ENCODE results near the gene NCAPG2. TPM values are rescaled to one million over a fixed set of nuclear protein-coding genes. Genes with fewer than 3 reads are reported as not detected.

NCAPG2 gene
- total and polyA plus RNA-seq, 2 experiments from 2014 or later = 10.8 to 14.0 TPM

- H3K36me3 ChIP-seq = no peaks in the 10 kb centered on the region
- H3K27me3 ChIP-seq = no peaks in the 10 kb centered on the region
- H3K9me3 ChIP-seq (ENCODE audit: low read depth) = no peaks in the 10 kb centered on the region
- DNase-seq (ENCODE audit: low read depth in 1 of 2, low spot score in 1 of 2) = peak in 1 of 2 donors; percentile 17
- H3K27ac ChIP-seq = no peak overlapping the region
- TF ChIP-seq, protein P1, sequence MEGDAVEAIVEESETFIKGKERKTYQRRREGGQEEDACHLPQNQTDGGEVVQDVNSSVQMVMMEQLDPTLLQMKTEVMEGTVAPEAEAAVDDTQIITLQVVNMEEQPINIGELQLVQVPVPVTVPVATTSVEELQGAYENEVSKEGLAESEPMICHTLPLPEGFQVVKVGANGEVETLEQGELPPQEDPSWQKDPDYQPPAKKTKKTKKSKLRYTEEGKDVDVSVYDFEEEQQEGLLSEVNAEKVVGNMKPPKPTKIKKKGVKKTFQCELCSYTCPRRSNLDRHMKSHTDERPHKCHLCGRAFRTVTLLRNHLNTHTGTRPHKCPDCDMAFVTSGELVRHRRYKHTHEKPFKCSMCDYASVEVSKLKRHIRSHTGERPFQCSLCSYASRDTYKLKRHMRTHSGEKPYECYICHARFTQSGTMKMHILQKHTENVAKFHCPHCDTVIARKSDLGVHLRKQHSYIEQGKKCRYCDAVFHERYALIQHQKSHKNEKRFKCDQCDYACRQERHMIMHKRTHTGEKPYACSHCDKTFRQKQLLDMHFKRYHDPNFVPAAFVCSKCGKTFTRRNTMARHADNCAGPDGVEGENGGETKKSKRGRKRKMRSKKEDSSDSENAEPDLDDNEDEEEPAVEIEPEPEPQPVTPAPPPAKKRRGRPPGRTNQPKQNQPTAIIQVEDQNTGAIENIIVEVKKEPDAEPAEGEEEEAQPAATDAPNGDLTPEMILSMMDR (IDR thresholded peaks at IDR 0.05; ENCODE audit: low read depth, low read length) = no peak
- no peaks in the 10 kb centered on the region for H3K4me1 ChIP-seq (ENCODE audit: low read depth)
- no peak overlapping the region for H3K4me3 ChIP-seq
Measured at GRCh38 chr7:158602905-158603772, 101.5 kb downstream of the NCAPG2 start.

DNA sequence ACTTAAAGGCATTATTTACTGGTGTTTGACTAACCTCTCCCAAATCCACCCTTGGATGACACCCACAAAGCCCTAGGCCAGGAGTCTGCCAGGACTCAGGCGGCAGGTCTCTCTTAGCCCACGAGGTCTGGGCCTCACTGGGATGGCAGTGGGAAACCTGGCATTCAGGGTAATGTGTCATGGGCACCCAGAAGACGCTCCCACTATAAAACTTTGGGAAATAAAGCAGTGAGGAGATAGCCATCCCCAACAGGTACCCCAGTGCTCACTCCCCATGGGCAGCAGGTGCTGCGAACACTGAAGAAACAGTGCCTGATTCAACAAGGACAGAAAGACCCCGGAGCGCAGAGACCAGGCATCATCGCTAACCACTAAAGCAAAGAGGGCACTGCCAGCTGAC, 102.6 kb downstream of the NCAPG2 start:
- H3K27me3 ChIP-seq = no peaks in the 10 kb centered on the region

DNA sequence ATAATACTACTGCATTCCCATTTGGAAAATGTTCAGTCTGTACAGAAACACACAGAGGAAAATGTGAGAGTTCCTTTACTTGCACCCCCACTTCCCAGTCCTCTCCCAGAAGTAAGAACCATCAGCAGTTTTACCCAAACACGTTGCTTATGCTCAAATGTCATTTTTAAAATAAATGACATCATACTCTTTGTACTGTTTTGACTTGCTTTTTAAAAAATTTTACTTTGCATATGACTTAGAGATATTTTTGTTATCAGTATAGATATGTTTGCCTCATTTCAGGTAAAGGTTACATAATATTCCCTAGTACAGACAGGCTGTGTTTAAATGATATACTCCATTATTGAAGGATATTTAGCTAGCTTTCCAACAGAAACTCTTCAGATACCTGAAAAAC, 103.5 kb downstream of the NCAPG2 start:
- H3K4me1 ChIP-seq (ENCODE audit: low read depth) = no peaks in the 10 kb centered on the region
- H3K4me3 ChIP-seq = no peak overlapping the region
- H3K9me3 ChIP-seq (ENCODE audit: low read depth) = no peaks in the 10 kb centered on the region
- DNase-seq (ENCODE audit: low read depth in 1 of 2, low spot score in 1 of 2) = no peak
- H3K36me3 ChIP-seq = no peaks in the 10 kb centered on the region
- TF ChIP-seq, protein P1 (IDR thresholded peaks at IDR 0.05; ENCODE audit: low read depth, low read length) = no peak
- no peaks in the 10 kb centered on the region for H3K27me3 ChIP-seq
- H3K27ac ChIP-seq = no peak overlapping the region

More for the DNA sequence above, 102.6 kb downstream of the NCAPG2 start:
- Histone ChIP-seq H3K4me1 (ENCODE audit: low read depth) (no peaks in the 10 kb centered on the region), H3K36me3 (no peaks in the 10 kb centered on the region), H3K9me3 (ENCODE audit: low read depth) (no peaks in the 10 kb centered on the region), H3K27ac (no peak overlapping the region), H3K4me3 (no peak overlapping the region)
- TF ChIP-seq, protein P1 (IDR thresholded peaks at IDR 0.05; ENCODE audit: low read depth, low read length) = no peak
- no peak for DNase-seq (ENCODE audit: low read depth in 1 of 2, low spot score in 1 of 2)

DNA sequence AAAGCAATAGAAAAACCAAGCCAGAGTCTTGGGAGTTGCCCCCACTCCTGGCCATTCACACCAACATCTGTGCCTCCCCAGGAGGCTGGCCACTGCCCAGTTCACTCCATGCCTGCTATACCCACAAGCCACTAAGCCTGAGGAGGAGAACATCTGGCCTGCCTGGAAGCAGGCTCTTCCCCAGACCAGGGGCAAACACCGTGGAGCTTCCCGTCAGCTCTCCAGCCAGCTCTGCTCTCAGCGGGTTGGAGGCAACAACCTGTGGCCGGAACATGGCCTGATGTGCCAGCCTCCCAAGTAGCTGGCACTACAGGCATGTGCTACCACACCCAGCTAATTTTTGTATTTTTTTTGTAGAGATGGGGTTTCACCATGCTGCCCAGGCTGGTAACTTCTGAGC, 107.9 kb downstream of the NCAPG2 start:
- Histone ChIP-seq H3K4me3 (no peak overlapping the region), H3K9me3 (ENCODE audit: low read depth) (no peaks in the 10 kb centered on the region), H3K36me3 (no peaks in the 10 kb centered on the region), H3K27me3 (peaks cover 9% of the 10 kb centered on the region), H3K27ac (no peak overlapping the region), H3K4me1 (ENCODE audit: low read depth) (no peaks in the 10 kb centered on the region)
- DNase-seq (ENCODE audit: low read depth in 1 of 2, low spot score in 1 of 2) = no peak
- TF ChIP-seq, protein P1 (IDR thresholded peaks at IDR 0.05; ENCODE audit: low read depth, low read length) = no peak

DNA sequence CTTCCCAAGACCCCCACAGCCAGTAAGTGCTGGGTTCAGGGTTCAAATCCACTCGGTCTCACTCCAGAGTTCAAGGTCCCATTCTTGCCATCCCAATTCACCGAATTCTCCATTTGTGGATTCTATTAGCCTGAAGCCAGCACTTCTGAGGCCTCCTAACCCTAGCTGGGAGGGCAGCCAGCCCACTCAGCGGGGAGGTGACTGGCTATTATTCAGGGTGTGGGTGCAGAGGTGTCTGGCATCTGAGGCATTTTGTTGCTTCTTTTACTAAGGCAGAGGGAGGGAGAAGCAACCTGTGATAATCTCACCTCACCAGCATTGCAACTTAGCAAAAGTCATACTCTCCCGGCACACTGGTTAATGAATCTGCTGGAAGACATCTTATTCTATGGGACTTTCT, 108.3 kb downstream of the NCAPG2 start:
- Histone ChIP-seq H3K36me3 (no peaks in the 10 kb centered on the region), H3K9me3 (ENCODE audit: low read depth) (no peaks in the 10 kb centered on the region), H3K4me1 (ENCODE audit: low read depth) (no peaks in the 10 kb centered on the region), H3K4me3 (no peak overlapping the region), H3K27me3 (peaks cover 13% of the 10 kb centered on the region), H3K27ac (no peak overlapping the region)
- no peak for DNase-seq (ENCODE audit: low read depth in 1 of 2, low spot score in 1 of 2)
- TF ChIP-seq, protein P1 (IDR thresholded peaks at IDR 0.05; ENCODE audit: low read depth, low read length) = no peak

Measured in cardiac muscle cell (in vitro differentiated cells and primary cell).